Sciatic nerve (tissue), 2 donors: ENCODE data around the gene TIMM23B. TPM values are rescaled to one million over a fixed set of nuclear protein-coding genes. Genes with fewer than 3 reads are reported as not detected.
"Not testable (repeated sequence)": the region's sequence is repeated elsewhere in the genome, so short reads cannot be mapped to it uniquely, and the experiment has no call there.

Experiments
- ATAC-seq: fragments of 200-7000 bp; cut with Tn5 transposase; one replicate; pipeline ENCODE4 v1.9.1; 2020; ENCODE audit warnings: mild to moderate bottlenecking, moderate library complexity
- DNase-seq: peaks from one replicate; pipeline ENCODE4 v3.0.0-alpha.2; 2020; ENCODE audit warnings: low spot score
- intact Hi-C: fragments of 100-400 bp; cut with DNase I; formaldehyde crosslinking; loops from one replicate; pipeline ENCODE4 v1.14.2; 2022
- total RNA-seq: library from RNA; stranded (reverse); fragmentation: NEBNext Ultra II Directional; extraction: Animal tissue kit (Norgen Biotek cat#: 25700); gene quantifications from one replicate; pipeline ENCODE4 v1.2.1, GENCODE V29; 2021
- donor health status: DM: no; HTN: no; CAD: no.
- donor health status: DM: no; HTN: no; CAD: no.

The TIMM23B gene
- total RNA-seq, 1 donor from 2014 or later: 26.0 TPM

- DNase-seq, ATAC-seq, intact Hi-C loops: not testable (repeated sequence)
Measured at GRCh38 chr10:49970331-49970857, 28.5 kb downstream of the TIMM23B start.

DNA sequence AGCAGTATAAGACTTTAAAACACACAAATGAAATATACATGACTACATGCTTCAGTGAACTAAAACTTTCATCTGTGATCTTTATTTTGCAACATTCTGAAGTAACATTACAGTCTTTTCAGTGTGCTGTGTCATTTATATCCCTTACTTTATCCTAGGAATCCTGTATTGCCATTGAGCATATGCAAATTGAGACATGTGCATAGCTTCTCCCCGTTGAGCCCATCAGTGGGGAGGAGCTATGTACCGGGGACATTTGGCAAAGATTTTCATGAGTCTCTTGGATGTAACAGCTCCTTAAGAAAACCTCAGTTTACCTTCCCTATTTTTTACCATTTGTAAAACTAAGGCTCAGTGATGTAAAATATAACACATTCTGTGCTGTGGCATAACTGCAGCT lies 29.6 kb downstream of the TIMM23B start:
- intact Hi-C loops, DNase-seq, ATAC-seq: not testable (repeated sequence)

DNA sequence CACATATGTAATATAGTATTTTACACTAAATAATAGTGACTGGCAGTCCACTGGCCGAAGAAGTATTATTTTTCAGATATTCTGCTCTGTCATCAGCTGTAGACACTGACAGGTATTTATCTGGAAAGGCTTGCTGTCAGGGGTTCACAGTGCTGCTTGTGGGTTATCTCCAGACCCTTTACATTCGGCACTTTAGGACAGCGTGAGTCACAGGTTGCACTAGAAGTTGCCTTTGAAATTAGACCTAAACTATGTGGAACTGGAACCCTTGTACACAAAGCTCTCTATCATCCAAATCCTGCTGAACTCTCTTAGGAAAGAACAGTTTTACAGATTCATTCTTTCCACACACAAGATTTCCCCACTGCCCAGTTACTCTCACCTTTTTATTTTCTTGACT lies 30.2 kb downstream of the TIMM23B start:
- DNase-seq, intact Hi-C loops, ATAC-seq: not testable (repeated sequence)

DNA sequence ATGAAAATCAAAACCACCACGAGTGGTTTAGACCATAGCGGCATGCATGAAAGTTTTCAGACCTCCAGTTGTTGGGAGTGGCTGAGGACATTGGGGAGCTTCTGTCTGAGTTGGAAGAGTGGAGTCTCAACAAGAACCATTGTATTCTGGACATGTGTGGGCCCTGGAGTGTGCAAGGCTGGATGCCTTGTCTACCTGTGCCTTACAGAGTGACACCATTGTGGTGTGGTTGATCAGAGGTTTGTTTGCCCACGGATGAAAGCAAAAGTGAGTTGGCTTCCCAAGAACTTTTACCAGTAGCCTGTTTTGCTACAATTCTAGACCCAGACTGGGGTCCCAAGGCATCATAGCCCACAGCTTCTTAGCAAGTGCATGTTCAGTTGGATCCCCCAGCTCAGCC lies 35.9 kb downstream of the TIMM23B start:
- ATAC-seq, intact Hi-C loops, DNase-seq: not testable (repeated sequence)

- not testable (repeated sequence) for DNase-seq, ATAC-seq
Measured at GRCh38 chr10:49987207-49987606, 45.4 kb downstream of the TIMM23B start.

DNA sequence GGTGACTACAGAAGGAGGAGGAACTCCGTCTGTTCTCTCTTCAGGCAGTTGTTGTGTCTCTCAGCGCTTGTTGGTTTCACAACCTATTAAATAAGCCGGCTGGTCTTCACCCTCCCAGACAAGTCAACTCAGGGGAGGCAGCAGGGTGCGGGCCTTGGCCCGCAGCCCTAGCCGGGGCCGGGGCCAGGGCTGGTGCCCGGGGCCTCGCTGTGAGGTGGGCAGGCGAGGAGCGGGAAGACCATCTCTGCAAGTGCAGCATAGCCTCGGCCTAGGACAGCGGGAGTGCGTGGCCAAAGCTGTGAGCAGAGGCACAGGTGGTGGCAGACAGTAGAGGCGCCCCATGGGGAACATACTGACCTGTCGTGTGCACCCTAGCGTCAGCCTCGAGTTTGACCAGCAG lies 46.5 kb downstream of the TIMM23B start, which contains the start of gene AGAP6:
Gene AGAP6, plus strand, starts transcription at position 31 of the 400 bp plus-strand sequence. Its CDS starts 310 bp downstream, at position 341.
- ATAC-seq, DNase-seq, intact Hi-C loops: not testable (repeated sequence)

More at GRCh38 chr10:49987207-49987606, 45.4 kb downstream of the TIMM23B start:
- intact Hi-C loops: not testable (repeated sequence)

- DNase-seq, intact Hi-C loops, ATAC-seq: not testable (repeated sequence)
Measured at GRCh38 chr10:49995321-49995720, 53.5 kb downstream of the TIMM23B start.

- ATAC-seq, DNase-seq, intact Hi-C loops: not testable (repeated sequence)
Measured at GRCh38 chr10:50014024-50014423, 72.2 kb downstream of the TIMM23B start.

GRCh38 chr10:50015596-50016220 lies 73.9 kb downstream of the TIMM23B start:
- ATAC-seq, DNase-seq, intact Hi-C loops: not testable (repeated sequence)

GRCh38 chr10:50016926-50017325 lies 75.1 kb downstream of the TIMM23B start:
- DNase-seq, ATAC-seq, intact Hi-C loops: not testable (repeated sequence)

- DNase-seq, ATAC-seq, intact Hi-C loops: not testable (repeated sequence)
Measured at GRCh38 chr10:50017646-50018045, 75.8 kb downstream of the TIMM23B start.

GRCh38 chr10:50019279-50019678 lies 77.4 kb downstream of the TIMM23B start:
- ATAC-seq, intact Hi-C loops, DNase-seq: not testable (repeated sequence)

GRCh38 chr10:50020451-50021024 lies 78.7 kb downstream of the TIMM23B start:
- ATAC-seq, intact Hi-C loops, DNase-seq: not testable (repeated sequence)

DNA sequence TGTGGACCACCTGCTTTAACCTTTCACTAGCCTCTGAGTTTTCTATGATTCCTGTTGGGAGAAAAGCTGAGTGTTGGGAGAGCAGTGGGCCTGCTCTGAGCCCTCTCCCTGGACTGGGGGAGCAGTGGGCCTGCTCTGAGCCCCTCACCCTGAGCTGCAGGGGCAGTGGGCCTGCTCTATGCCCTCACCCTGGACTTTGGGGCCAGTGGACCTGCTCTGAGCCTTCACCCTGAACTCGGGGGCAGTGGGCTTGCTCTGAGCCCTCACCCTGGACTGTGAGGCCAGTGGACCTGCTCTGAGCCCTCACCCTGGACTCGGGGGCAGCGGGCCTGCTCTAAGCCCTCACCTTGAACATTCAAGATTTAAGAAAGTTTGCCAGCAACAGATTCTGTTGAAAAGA lies 79.8 kb downstream of the TIMM23B start:
- intact Hi-C loops: no loop called here
- DNase-seq: no peak
- no peak for ATAC-seq

Other genes starting within 250 kb of the TIMM23B start
- not detected for gene OGDHL, start 179.7 kb upstream of the TIMM23B start, total RNA-seq
- gene PARG, start within 50 bp of the TIMM23B start, total RNA-seq: 35.8 TPM
- gene AGAP6, start 46.4 kb downstream of the TIMM23B start, total RNA-seq: 18.5 TPM
- gene WASHC2A, start 125.9 kb downstream of the TIMM23B start, total RNA-seq: 39.9 TPM